Activated CD4-positive, alpha-beta T cell treated with anti-CD3 and anti-CD28 coated beads, Interleukin-2, amount 50 U/mL, for 16 hours (primary cell): Measurements from ENCODE around the gene EIF2AK3.
A peak's percentile ranks its signal among the peaks of the same experiment; 100 is the strongest.
"Not testable (repeated sequence)": the region's sequence is repeated elsewhere in the genome, so short reads cannot be mapped to it uniquely, and the experiment has no call there.

Experiments used
- DNase-seq: peaks from one replicate; pipeline ENCODE4 v3.0.0-alpha.2; 2020

The EIF2AK3 gene

GRCh38 chr2:88627055-88627855, at the start of gene EIF2AK3:
EIF2AK3 (minus strand) TSS chr2:88627464; CDS start chr2:88627274, 190 bp downstream.
- DNase-seq: peak; percentile 99

DNA sequence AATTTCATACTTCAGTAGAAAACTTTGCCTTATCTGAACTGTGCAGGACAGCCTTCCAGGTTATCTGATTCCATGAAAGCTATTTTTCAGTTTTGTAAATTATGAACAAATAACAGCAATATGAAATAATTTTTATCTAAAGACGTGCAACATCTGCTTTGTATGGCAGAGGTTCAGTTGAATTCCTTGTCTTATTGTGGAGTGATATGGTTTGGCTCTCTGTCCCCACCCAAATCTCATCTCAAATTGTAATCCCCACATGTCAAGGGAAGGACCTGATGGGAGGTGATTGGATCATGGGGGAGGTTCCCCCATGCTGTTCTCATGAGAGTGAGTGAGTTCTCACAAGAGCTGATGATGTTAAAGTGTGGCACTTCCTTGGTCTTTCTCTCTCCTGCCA, 46.1 kb upstream of the EIF2AK3 start:
- DNase-seq: no peak

GRCh38 chr2:88671786-88672427, 44.6 kb upstream of the EIF2AK3 start:
- DNase-seq: peak; percentile 56

DNA sequence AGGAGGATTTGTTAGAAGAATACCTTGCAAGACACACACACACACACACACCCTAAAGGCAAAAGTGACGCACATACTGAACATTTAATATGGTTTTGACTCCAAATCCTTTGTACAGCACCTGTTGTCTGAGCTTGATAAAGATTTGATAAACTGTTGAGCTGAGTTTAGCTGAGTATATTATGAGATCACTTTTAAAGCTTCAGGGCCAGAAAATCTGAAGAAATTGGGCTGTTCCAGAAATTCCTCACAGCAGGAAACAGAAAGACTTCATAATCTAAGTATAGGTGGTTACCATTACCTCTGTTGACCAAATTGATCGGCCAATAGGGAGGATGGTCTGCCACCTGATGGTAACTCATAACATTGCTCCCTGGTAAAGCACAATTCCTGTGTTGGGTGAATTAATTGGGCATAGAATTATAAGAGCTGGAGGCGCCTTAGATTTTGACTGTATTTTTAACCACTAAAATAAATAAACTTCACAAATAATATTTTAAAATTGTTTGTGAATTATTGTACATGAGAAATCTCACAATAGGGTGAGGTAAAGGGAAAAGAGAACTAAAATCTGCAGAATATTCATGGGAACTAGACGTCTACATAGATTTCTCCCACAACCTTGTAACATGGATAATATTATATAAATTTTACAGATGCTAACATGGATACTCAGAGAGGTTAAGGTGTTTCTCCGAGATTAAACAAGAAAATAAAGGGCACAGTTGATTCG, 42.4 kb upstream of the EIF2AK3 start:
- DNase-seq: peak; percentile 49

DNA sequence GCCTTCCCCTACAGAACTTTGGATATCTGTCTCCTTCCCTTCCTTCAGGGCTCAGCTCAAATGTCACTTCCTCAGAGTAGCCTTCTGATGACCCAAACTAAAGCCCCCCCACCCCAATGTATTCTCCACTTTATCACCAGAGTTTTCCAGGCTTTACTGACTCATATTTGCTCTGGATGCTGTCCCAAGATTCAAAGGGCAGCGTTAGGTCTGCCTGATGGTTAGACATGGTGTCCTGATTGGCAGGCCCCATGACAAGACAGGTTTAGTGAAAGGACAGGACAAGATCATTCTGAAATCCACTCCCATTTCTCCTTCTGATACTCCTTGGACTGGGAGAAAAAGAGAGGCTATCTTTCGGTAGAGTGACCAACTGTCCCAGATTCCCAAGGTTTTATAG, 41.6 kb upstream of the EIF2AK3 start:
- no peak for DNase-seq

DNA sequence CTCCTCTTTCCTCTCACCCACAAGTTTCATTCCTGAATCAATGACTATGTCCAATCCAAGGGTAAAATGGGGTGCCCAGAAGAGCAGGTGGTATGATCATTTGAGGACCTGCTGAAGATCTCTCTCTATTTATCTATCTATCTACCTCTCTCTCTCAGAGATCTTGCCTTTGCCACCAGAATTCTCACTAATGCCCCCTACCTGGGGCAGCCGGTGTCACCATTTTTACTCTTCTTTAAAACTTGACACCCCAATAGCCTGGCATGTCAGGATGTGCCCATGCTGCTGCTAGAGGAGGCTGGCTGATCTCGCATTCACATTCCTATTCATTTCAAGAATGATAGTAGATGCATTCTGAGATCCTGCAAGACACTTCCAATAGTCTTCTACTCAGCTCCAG, 40.0 kb upstream of the EIF2AK3 start:
- DNase-seq: no peak

DNA sequence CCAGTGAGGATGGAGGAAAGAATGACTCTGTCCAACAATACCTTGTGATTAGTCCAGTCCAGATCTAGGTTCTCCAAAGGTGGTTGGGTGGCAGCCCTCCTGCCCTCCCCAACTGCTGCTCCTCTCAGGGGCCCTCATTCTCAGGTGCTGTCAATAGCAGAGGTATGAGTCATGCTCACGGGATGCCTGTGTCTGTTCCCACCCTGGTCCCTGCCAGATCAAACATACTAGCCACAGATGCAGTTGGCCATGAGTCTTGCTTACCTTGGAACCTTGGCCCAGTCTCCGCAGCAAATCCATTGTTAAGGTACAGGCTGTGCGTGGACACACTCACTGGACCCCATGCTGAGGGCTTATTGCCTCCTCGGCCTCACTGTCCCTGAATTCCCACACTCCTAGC, 39.3 kb upstream of the EIF2AK3 start:
- DNase-seq: no peak

GRCh38 chr2:88660622-88661021, 33.4 kb upstream of the EIF2AK3 start:
- DNase-seq: no peak

DNA sequence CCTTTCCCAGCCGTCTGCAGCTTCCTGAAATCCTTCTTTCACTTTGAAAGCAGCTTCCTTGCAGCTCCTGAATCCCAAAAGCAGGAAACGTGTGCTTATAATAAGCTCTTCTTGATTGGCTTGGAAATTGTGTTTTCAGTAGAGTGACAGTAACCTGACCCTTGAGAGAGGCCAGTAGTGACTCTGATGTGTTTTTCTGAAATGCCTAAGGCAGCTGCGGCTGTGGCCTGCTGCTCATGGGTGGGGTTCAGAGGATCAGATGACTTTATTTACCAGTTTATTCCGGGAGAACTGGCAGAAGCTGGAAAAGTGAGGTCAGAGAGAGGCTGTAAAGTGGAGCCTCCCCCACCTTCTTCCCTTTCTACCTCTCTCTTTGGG, 32.3 kb upstream of the EIF2AK3 start:
- no peak for DNase-seq

DNA sequence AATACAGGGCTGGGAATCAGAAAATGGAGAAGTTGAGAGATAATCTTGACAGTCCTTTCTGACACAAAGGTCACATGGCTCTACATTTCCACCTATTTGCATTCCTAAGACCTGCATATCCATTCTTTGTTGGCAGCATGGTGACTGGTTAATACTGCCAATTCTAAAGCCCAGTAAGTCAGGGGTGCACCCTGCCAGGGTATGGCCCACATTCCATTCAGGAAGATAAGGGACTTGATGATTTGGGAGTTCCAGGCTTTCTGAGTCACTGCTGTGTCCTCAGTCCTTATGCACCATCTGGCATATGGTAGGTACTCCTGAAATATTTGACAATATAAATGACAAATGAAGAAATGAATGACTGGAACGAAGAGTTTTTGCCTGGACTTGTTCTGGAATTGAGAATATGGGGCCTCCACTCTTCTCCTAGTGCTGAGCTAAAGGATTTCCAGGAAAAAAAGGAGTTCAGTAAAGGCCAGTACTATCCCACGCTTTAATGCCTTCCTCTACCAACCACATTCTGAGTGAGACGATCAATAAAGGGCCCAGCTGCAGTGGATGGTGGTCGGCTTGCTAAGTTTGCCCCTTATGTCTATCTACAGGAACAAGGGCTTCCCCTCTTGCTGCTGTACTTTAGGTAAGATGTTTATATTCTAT, 31.7 kb upstream of the EIF2AK3 start:
- DNase-seq: no peak

DNA sequence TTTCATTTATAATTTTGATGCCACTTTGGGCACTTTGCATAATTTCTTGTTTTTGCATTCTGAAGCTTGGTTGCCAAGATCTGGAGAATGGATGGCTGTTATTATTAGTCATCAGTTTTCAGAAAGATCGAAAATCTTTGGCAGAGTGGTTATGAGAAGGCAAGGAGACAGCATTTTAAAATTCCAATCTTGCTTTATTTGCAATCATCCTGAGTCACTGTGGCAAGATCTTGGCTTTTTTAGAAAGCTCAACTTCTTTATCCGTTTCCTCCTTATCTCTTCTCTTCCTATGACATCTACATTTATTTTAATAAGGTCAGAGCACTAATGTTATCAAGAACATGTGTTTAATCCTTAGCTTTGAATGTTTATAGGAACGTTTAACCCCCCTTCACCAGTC, 31.1 kb upstream of the EIF2AK3 start:
- no peak for DNase-seq

- no peak for DNase-seq
These were observed 29.9 kb upstream of the EIF2AK3 start for GRCh38 chr2:88657131-88657530.

DNA sequence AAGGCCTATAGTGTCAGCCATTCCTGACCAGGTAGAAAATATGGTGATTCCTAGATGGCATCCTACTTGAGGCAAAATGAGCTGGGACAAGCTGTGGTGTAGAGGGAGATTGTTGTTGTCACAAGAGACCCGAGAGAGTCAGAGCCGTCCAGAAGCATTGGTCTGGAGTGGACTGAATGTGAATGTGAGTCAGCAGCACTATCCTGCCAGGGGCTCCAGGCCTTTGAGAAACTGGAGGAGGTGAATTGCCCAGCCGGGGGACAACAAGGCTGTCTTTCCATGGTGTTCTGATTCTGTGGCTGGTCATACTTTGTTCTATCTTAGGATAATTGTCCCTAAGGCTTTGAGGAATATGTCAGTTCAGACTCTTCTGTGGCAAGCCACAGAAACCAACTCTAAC, 29.4 kb upstream of the EIF2AK3 start:
- no peak for DNase-seq

GRCh38 chr2:88654714-88655113, 27.4 kb upstream of the EIF2AK3 start:
- DNase-seq: no peak

GRCh38 chr2:88651646-88652045, 24.4 kb upstream of the EIF2AK3 start:
- no peak for DNase-seq

GRCh38 chr2:88645291-88645882, 18.1 kb upstream of the EIF2AK3 start:
- DNase-seq: not testable (repeated sequence)

GRCh38 chr2:88642278-88642677, 15.0 kb upstream of the EIF2AK3 start:
- DNase-seq: no peak

DNA sequence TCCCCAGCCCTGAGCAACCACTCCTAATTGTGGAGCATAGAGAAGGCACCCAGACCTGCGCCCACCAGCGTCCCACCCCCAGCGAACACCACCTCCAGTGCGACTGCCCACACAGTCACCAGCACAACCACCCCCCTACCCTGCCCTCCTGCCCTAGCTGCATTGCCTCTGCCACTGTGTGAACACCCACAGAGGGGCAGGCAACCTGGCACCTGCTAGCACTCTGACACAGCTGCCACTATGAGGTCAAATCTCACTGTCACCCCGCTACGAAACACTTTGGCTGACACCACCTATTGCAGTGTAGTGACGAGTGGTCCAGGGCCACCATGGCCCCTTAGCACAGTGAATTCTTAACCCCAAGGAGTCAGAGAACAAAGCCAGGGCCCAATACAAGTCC, 14.1 kb upstream of the EIF2AK3 start:
- DNase-seq: no peak

- DNase-seq: peak; percentile 35
These were observed 12.6 kb upstream of the EIF2AK3 start for GRCh38 chr2:88639865-88640264.

DNA sequence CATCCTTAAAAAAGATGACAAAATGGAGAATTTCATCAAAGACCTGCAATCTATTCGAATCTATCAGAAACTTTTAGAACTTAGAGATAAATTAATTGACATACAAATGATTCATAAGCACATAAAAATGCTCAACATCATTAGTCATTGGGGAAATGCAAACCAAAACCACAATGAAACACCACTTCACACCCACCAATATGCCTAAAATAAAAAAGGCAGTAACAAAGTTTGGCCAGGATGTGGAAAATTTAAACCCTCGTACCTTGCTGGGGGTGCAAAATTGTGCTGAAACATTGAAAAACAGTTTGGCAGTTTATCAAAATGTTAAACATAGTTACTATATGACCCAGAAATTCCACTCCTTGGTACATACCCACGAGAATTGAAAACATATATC, 11.5 kb upstream of the EIF2AK3 start:
- peak; percentile 72 for DNase-seq

DNA sequence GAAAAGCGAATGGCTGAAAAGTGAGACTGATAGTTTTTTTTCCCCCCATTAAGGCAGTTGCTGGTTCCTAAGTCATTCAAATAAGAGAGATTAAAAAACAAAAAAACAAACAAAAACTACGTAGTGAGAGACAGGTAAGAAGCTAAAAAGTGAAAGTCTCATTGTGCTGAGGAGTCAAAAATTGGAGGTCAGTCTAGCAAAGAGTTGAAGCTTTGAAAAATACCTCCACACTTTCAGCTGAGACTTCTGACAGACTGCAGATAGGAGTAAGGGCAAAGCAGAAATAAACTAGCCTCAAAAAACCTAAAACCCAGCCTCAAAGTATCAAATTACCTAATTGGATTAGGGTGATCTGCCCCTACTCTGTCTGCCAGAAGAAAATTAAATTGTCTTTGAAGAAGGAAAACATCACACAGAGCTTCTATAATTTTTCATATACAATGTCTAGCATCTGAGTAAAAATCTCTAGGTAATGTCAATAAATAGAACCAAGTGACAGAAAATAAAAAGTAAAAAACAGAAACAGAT, 10.9 kb upstream of the EIF2AK3 start:
- DNase-seq: no peak

GRCh38 chr2:88637464-88637863, 10.2 kb upstream of the EIF2AK3 start:
- no peak for DNase-seq

DNA sequence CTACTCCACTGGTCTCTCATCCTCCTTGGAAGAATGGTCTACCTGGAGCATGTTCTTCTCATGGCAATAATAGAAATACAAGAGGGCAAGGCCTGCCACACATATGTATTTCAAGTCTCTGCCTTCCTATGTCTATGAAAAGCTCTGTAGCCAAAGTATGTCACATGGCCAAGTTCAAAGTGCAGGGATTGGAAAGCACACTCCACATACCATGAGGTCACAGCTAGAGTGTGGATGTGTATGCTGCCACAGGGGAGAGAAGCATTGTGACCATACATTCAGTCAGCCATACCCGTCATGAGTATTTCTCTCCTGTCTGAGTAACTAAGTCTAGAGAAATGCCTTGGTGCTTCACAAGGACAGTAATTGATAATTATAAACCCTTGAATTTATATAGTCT, 8.8 kb upstream of the EIF2AK3 start:
- DNase-seq: no peak
